Stimulated activated CD4-positive, alpha-beta T cell treated with anti-CD3 and anti-CD28 coated beads, Interleukin-15, amount 100 ng/mL, for 24 hours (primary cell): ENCODE measurements around the gene GRIK1.

Source experiments
- DNase-seq: peaks from one replicate; pipeline ENCODE4 v3.0.0-alpha.2; 2020

The GRIK1 gene

DNA sequence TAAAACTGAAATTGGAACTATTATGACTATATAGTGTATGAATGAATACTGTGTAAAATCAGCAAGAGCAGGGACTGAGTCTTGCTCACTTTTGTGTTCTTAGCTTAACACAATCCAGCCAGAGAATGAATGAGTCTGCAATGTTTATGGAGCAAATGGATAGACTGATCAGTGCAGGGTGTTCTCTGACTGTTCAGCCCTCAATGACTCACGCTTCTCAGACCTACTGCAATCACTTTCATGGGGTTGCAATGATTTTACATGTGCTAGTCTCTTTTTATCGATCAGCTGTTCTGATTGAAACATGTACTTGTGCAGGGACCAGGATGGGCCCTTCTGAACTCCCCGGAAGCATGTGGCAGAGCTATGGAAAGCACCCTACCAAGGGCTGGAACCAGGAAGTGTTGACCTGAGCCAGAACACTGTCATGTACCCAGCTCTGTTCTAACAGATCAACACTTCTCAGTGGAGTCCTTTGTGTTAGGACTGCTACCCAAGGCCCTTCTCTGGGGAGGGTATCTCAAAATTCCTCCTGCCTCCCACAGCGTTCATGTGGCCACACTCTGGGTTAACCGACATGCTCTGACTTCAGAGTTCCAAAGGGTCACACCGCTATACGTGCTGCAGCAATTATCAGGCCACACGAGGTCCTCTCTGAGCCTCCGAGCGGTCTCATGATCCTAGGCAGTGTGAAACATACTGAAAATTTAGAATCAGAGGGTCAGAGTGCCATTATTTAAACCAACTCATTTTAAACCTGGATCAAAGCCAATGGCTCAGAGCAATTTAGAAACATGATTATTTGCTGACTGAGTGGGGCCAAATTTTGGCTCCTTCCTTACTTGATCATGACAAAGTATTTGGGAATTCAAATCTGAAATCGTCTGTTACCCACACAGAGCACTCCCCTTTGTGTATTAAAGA lies 35.2 kb downstream of the GRIK1 start:
- DNase-seq, result no peak

DNA sequence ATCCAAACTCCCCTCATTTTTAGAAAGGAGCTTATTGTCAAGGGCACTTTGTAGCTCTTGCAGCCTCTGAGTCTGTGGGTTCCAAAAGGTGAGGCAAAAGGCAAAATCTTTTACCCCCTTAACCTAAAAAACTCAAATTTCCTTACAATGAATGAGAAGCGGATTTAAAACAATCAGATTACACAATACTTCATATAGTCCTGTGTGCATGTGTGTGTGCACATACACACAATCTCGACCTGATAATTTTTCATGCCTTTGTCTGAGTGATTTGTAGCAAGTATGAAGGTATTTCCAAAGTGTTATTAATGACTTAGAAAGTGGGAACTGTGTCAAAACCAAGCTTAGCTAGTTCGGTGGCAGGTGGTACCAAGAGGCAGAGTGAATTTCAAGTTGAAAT lies 42.9 kb downstream of the GRIK1 start:
- no peak for DNase-seq

DNA sequence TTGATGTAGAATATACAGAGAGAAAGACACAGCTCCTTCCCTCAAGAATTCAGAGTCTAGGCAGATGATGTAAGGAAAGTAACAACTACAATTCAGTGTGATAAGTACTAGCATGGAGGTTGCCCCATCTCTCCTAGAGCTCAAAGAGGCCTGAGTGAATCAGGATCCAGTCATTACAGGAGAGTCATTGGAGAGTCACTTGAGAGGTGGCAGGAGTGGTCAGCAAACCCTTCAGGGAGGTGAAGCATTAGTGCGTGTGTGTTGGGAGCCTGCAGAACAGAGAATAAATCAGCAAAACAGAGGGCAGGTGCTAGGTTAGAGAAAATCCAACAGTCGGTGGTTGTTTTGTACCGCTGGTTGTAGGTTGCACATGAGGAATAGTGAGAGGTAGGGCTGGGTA lies 46.1 kb downstream of the GRIK1 start:
- DNase-seq, result no peak

DNA sequence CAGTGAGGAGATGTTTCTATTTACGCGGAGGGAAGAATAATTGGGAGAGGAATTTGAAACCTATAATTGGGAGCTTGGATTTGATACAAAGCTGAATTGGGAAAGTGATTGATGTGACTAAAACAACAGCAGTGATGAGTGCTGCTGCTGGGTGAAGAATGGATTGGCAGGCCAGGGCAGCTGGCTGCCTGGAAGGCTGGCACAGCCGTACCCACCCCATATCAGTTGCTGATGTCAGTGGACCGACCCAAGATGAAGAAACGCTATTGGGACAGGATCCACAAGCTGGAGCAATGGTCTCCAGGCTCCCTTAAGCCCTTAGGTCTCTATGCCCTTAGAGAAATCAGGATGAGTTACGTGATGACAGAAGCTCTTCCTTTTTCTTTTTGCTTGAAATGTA lies 47.4 kb downstream of the GRIK1 start:
- no peak for DNase-seq

GRCh38 chr21:29888437-29888836 lies 51.4 kb downstream of the GRIK1 start:
- DNase-seq, result no peak

DNA sequence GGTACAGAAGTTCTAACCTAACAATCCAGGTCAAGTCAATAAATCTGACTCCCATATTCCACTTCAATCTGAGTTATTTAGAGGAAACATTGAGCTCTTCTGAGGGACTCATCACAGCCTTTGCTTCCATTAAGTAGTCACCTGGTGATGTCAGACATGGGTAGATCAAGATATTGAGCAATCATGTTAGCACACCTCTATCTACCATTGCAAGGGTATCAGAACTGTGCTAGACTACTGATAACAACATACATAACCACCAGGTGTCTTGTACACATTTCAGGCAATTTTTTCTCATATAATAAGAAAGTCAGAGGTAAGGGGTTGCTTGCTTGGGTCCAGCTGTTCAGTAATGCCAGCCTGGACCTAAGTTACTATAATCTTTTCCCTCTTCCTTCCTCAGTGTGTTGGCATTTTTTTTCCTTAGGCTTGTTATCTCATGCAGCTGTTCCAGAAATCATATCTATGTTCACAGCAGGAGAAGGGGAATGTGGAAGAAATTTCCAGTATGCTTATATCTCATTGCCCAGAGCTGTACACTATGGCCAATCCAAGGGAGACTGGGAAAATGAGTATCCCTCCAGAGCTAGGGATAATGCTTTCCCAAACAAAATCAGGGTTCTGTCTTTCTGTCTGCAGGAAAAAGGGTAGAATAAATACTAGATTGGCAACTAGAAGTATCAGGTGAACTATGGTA lies 52.3 kb downstream of the GRIK1 start:
- no peak for DNase-seq

DNA sequence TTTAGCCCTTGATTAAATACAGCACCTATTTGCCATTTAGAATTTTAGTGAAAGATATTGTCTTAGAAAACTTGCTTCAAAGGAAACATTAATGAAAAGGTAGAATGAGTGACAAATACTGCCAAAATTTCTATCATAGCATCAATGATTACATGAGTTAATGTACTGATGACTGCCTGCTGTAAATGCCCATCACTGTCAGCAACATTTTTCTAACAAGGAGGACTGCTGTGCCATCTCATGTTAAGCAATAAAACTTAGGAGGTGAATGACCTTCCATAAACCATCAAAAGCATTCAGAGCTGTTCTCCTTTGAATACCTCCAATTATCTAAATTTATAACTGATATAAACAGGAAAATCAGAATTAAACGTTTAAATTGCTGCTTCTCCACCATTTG lies 54.3 kb downstream of the GRIK1 start:
- DNase-seq, result no peak

- DNase-seq, result no peak
Measured at GRCh38 chr21:29875873-29876272, 63.9 kb downstream of the GRIK1 start.

DNA sequence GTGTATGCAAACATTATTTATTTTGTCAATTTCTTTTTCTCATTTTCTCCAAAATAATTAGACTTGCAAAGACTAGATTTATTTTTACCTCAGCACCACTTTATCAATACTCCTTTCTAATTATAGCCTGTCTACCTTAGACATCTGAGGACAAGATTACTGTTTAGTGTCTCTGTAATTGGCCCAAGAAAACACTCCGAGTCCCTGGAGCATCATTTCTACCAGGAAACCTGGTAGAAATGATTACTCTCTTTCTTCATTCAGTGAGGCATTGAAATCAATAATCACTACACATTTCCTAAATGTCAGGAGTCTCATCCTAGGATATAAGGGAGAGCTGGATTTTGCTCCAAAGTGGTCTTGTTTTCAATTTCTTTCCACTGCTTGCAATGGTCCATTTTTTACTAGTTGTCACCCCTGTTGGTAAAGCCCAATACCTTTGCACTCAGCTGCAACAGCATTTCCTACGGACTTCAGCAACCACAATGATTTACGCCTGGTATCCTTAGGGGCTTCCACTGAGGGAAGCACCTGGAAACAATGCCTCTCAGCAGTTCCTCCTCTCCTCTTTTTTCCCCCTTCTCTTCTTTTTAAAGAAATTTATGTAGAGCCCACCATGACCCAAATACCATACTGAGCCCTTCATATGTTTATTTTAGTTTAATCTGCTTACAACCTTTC lies 64.6 kb downstream of the GRIK1 start:
- no peak for DNase-seq

- no peak for DNase-seq
Measured at GRCh38 chr21:29873908-29874307, 65.9 kb downstream of the GRIK1 start.

DNA sequence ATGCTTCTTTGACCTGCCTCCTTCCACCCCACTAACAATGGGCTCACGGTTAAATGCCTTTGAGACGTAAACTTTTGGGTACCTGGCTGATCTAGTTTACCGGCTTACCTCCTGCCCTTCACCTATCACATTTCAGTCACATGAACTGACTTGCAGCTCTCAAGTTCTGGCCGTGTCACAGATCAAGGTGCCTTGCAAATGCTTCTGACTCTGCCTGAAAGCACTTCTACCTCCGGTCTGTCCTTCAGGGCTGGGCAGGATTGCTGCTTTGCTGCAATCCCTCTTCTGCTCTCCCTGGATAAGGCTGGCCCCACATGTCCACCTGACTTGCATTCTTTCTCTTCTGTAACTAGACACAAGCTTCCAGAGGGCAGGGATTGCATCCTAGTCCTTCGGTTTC lies 69.0 kb downstream of the GRIK1 start:
- DNase-seq, result no peak

DNA sequence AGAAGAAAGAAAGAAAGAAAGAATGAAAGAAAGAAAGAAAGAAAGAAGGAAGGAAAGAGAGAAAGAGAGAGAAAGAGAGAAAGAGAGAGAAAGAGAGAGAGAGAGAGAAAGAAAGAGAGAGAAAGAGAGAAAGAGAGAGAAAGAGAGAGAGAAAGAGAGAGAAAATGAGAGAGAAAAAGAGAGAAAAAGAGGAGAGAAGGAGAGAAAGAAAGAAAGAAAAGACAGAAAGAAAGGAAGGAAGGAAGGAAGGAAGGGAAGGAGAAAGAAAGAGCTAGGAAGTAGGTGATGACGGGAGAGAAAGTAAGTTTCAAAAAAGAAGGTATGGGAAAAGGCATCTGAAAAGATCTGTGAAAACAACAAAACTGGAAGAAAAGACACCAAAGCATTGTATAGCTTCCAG lies 72.0 kb downstream of the GRIK1 start:
- no peak for DNase-seq

DNA sequence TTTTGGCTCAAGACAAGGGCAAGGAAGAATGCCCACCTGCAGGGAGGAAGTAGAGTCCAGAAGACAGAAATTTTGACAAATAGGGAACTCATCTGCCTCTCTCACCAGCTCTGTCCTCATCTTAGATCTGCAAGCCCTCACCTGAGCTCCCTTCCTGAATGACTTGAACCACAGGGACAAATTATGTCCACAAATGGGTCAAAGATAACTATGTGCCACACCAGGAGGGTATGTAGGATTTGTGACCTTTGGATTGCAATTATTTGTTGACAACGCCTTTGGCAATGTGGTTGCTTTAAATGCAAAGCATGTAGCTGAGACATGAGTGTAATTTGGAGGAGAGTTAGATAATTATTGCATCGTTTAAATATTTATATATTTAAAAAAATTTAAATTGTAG lies 79.5 kb downstream of the GRIK1 start:
- DNase-seq, result no peak

- DNase-seq, result no peak
Measured at GRCh38 chr21:29857150-29857549, 82.6 kb downstream of the GRIK1 start.

DNA sequence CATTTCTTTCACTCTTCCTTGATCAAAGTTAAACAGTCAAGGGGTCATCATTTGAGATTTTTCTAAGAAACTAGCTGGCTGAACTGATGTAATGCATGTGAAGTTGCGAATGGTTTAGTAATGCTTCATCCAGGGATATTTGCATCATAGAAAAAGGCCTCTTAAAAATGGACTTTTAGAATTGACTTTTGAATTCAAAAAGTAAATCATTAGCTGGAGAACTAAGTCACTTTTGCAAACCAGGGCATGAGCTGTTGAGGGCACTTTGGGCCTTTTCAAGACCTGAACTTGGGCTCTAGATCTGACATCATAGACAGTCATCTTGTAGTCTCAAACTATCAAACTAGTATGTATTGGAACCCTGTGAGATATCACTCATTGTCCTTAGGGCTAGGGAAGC lies 85.0 kb downstream of the GRIK1 start:
- DNase-seq, result no peak

DNA sequence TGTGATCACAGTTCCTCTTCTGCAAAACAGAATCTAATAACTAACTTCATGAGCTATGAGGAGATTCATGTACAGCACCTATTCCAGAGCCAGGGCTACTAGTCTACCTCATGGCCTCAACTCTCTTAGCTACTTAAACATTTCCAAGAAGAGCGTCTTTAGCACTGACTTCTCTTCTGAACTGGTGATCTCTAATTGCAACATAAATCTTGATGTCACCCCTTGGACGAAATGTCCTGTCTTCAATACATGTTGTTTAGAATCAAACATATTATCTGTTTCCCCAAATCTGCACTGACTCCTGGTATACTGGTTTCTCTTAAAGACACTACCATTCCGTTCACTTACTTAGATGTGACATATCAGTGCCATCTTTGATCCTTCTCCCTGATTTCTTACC lies 88.2 kb downstream of the GRIK1 start:
- no peak for DNase-seq

GRCh38 chr21:29849735-29850176 lies 90.0 kb downstream of the GRIK1 start:
- DNase-seq, result peak; percentile 52

DNA sequence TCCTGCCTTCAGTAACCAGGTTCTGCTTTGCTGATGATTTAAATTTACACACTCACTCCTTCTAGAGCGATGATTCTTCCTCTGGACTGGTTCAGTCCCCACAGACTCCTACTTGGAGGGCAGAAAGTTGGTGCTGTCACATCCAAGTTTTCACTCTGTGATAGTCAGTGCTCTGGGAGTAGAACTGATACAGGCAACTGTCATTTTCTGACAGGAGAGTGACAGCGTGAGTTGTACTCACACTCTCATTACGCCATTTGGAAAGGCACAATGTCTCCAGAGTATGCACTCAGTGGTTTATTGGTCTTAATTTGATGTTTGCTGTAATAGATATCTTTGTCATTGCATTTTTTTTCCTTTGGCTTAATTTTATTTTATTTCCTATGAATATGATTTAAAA lies 96.0 kb downstream of the GRIK1 start:
- DNase-seq, result no peak

DNA sequence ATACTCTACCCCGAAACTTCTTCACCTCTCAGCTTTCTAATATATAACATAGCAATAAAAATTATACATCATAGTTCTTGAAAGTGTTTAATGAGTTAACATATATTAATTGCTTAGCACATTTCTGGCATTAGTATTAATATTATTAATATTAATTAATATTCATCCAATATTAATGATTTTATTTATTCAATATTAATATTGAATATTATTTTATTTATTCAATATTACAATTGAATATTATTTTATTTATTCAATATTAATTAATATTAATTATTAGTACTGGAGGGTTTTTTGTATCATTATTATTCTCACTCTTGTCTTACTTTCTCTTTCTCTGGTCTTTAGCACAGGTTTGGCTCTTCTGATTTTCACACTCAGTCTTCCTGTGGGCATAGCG lies 105.2 kb downstream of the GRIK1 start:
- DNase-seq, result no peak

DNA sequence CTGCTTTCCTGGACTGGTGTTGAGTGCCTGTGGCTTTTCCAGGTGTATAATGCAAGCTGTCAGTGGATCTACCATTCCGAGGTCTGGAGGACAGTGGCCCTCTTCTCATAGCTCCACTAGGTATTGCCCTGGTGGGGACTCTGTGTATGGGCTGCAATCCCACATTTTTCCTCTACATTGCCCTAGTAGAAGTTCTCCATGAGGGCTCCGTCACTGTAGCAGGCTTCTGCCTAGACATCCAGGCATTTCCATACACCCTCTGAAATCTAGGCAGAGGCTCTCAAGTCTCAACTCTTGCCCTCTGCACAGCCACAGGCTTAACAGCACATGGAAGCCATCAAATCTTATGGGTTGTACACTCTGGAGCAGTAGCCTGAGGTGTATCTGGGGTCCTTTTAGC lies 107.6 kb downstream of the GRIK1 start:
- DNase-seq, result no peak

DNA sequence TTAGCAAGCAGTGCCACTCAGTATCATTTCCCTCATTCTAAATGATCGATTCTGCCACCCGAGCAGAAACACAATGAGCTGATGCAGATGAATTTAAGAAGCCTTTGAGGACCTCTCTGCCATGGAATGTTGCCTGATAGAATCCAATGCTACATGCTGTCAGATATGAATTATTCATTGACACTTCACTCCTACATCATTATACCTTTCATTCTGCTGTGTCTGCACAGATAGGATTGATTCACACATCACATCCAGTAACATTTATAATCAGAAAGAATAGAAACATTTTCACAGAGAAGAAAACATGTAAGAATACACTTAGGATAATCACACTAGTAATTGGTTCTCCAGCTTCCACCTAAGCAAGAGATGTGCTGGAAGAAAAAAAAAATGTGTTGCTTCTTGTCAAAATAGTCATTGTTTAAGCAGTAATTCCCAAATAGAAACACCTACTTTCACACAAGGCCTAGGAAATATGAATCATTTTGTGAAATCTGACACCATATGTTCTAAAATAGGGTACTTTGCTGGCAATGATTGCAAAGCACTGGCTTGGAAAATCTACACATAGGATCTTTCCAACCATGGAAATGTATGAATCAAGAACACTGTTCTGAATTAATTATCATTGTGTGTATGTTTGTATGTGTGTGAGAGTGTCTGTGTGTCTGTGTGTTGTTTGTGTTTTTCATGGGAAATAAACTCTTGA lies 110.1 kb downstream of the GRIK1 start:
- DNase-seq, result no peak

GRCh38 chr21:29827647-29828046 lies 112.1 kb downstream of the GRIK1 start:
- no peak for DNase-seq

DNA sequence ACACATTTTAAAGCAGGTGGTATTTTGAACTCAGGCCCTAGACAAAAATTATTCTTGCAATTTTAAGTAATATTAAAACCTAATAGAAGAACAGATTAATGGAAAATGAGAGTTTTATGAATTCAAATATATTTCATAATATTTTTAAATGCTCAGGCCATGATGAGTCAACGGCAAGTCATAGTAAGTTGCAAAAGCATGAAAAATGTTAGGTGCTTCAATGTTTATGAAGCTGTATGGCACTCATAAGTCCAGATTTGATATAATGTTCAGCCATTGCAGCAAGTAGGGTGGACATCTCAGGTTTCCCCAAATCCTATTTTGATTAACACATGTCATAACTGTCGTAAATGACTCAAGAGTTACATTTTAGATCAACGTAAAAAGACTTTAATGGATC lies 112.6 kb downstream of the GRIK1 start:
- no peak for DNase-seq
